Astrocyte (in vitro differentiated cells and primary cell): ENCODE results near the gene MB. TPM values are rescaled to one million over a fixed set of nuclear protein-coding genes. Genes with fewer than 3 reads are reported as not detected.

Experiments used
- DNase-seq: peaks from one replicate; pipeline ENCODE4 v3.0.0-alpha.2; 2010; ENCODE audit warnings: low read depth
- FAIRE-seq: peaks from 2 replicates; lab custom pipeline; 2011; peaks lifted over from hg19 to GRCh38; lab: Jason Lieb, UNC
- H2AFZ ChIP-seq: 2 replicates; pipeline ENCODE4 v1.6.0; 2012; ENCODE audit warnings: low read depth, low read length, inconsistent platforms
- H3K27ac ChIP-seq: 2 replicates; pipeline ENCODE4 v1.5.1; 2011; ENCODE audit warnings: low read depth, low read length, inconsistent platforms
- H3K27me3 ChIP-seq: 2 replicates; pipeline ENCODE4 v1.6.0; 2011; ENCODE audit warnings: low read length, inconsistent platforms; ENCODE audit not compliant: insufficient read depth
- H3K36me3 ChIP-seq: 2 replicates; pipeline ENCODE4 v1.5.1; 2011; ENCODE audit warnings: low read length, inconsistent platforms; ENCODE audit not compliant: insufficient read depth
- H3K4me1 ChIP-seq: 2 replicates; pipeline ENCODE4 v1.5.1; 2011; ENCODE audit warnings: low read length, inconsistent platforms; ENCODE audit not compliant: insufficient read depth
- H3K4me2 ChIP-seq: 2 replicates; pipeline ENCODE4 v1.6.0; 2012; ENCODE audit warnings: low read length, inconsistent platforms
- H3K4me3 ChIP-seq: 2 replicates; pipeline ENCODE4 v1.5.1; 2011; ENCODE audit warnings: low read depth, mild to moderate bottlenecking, low read length, inconsistent platforms; ENCODE audit not compliant: insufficient read depth
- H3K79me2 ChIP-seq: 2 replicates; pipeline ENCODE4 v1.6.0; 2012; ENCODE audit warnings: mild to moderate bottlenecking, low read length, inconsistent platforms; ENCODE audit not compliant: insufficient read depth
- H3K9ac ChIP-seq: 2 replicates; pipeline ENCODE4 v1.6.0; 2012; ENCODE audit warnings: mild to moderate bottlenecking, low read length, inconsistent platforms
- H3K9me3 ChIP-seq: 2 replicates; pipeline ENCODE4 v1.5.1; 2012; ENCODE audit warnings: low read depth, mild to moderate bottlenecking, low read length, inconsistent platforms; ENCODE audit not compliant: insufficient read depth
- H4K20me1 ChIP-seq: 2 replicates; pipeline ENCODE4 v1.6.0; 2012; ENCODE audit warnings: low read length, inconsistent platforms; ENCODE audit not compliant: insufficient read depth
- H3K27ac Mint-ChIP-seq: one replicate; pipeline ENCODE4 v1.8.0; 2021; ENCODE audit warnings: mild to moderate bottlenecking, mixed read lengths; ENCODE audit not compliant: unreplicated experiment
- H3K27me3 Mint-ChIP-seq: one replicate; pipeline ENCODE4 v1.8.0; 2021; ENCODE audit warnings: low read depth, mixed read lengths; ENCODE audit not compliant: unreplicated experiment
- H3K36me3 Mint-ChIP-seq: one replicate; pipeline ENCODE4 v1.8.0; 2021; ENCODE audit warnings: low read depth, mixed read lengths; ENCODE audit not compliant: unreplicated experiment
- H3K4me1 Mint-ChIP-seq: one replicate; pipeline ENCODE4 v1.8.0; 2021; ENCODE audit warnings: low read depth, mixed read lengths; ENCODE audit not compliant: unreplicated experiment
- H3K4me3 Mint-ChIP-seq: one replicate; pipeline ENCODE4 v1.8.0; 2021; ENCODE audit warnings: mild to moderate bottlenecking, moderate library complexity, mixed read lengths; ENCODE audit not compliant: unreplicated experiment
- H3K9me3 Mint-ChIP-seq: one replicate; pipeline ENCODE4 v1.8.0; 2021; ENCODE audit warnings: mild to moderate bottlenecking, mixed read lengths; ENCODE audit not compliant: unreplicated experiment
- EZH2 ChIP-seq: IDR thresholded peaks from 2 replicates; pipeline ENCODE4 v1.6.1; 2012; ENCODE audit warnings: mild to moderate bottlenecking, low read length, inconsistent platforms; ENCODE audit not compliant: insufficient read depth
- total RNA-seq: library from RNA; stranded (reverse); gene quantifications from 2 replicates; pipeline ENCODE4 v1.2.1, GENCODE V29; 2021
- TF ChIP-seq, protein P1 (sequence below): IDR thresholded peaks from 2 replicates; pipeline ENCODE4 v1.5.1; 2011; ENCODE audit warnings: low read depth, mild to moderate bottlenecking, inconsistent platforms, low read length, moderate library complexity; ENCODE audit not compliant: insufficient read depth

Gene MB
- total RNA-seq, 1 donor from 2014 or later, result not detected

- Histone ChIP-seq H3K79me2 (no peaks in the 10 kb centered on the region), H3K27me3 (no peaks in the 10 kb centered on the region), H4K20me1 (no peaks in the 10 kb centered on the region), H3K4me1 (peaks cover 12% of the 10 kb centered on the region), H3K4me2 (no peak overlapping the region), H3K9ac (no peak overlapping the region), H3K4me3 (no peak overlapping the region), H3K36me3 (no peaks in the 10 kb centered on the region), H3K27ac (no peak overlapping the region), H2AFZ (no peak overlapping the region), H3K9me3 (peaks cover 3% of the 10 kb centered on the region)
- H3K36me3 Mint-ChIP-seq, result peaks cover 2% of the 10 kb centered on the region
- peaks cover 12% of the 10 kb centered on the region for H3K4me1 Mint-ChIP-seq
- H3K27ac Mint-ChIP-seq, result no peak overlapping the region
- DNase-seq, result no peak
- peaks cover 7% of the 10 kb centered on the region for H3K9me3 Mint-ChIP-seq
- peaks cover 13% of the 10 kb centered on the region for H3K27me3 Mint-ChIP-seq
- H3K4me3 Mint-ChIP-seq, result no peak overlapping the region
- FAIRE-seq, result no peak
- TF ChIP-seq, protein P1, sequence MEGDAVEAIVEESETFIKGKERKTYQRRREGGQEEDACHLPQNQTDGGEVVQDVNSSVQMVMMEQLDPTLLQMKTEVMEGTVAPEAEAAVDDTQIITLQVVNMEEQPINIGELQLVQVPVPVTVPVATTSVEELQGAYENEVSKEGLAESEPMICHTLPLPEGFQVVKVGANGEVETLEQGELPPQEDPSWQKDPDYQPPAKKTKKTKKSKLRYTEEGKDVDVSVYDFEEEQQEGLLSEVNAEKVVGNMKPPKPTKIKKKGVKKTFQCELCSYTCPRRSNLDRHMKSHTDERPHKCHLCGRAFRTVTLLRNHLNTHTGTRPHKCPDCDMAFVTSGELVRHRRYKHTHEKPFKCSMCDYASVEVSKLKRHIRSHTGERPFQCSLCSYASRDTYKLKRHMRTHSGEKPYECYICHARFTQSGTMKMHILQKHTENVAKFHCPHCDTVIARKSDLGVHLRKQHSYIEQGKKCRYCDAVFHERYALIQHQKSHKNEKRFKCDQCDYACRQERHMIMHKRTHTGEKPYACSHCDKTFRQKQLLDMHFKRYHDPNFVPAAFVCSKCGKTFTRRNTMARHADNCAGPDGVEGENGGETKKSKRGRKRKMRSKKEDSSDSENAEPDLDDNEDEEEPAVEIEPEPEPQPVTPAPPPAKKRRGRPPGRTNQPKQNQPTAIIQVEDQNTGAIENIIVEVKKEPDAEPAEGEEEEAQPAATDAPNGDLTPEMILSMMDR, result no peak
- TF ChIP-seq EZH2, result no peak
Observed at GRCh38 chr22:35587896-35588295, 29.2 kb downstream of the MB start.

DNA sequence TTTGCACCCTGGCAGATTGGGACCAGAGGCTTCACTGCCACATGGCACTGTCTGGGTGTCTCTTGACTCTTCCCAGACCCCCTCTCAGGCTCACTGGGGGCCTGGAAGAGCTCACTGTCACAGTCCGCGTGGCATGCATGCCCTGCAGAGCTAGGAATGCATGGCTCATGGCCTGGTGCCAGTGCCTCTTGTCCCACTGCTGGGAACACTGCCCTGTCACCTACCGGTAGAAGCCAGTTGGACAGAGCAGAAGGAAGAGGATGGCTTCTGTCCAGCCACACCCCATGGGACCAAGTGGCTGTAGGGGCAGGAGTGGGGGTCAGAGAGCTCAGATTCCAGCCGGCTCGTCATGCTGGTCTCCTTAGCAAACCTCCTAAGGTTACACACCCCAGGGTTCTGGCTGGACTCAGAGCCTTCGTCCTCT lies 29.7 kb downstream of the MB start:
- FAIRE-seq, result no peak
- no peaks in the 10 kb centered on the region for H4K20me1 ChIP-seq
- peaks cover 3% of the 10 kb centered on the region for H3K9me3 ChIP-seq
- peaks cover 12% of the 10 kb centered on the region for H3K4me1 ChIP-seq
- peaks cover 9% of the 10 kb centered on the region for H3K4me1 Mint-ChIP-seq
- peaks cover 2% of the 10 kb centered on the region for H3K36me3 Mint-ChIP-seq
- H3K9ac ChIP-seq, result no peak overlapping the region
- no peaks in the 10 kb centered on the region for H3K27me3 ChIP-seq
- peaks cover 7% of the 10 kb centered on the region for H3K9me3 Mint-ChIP-seq
- no peak for DNase-seq
- H3K79me2 ChIP-seq, result no peaks in the 10 kb centered on the region
- H3K4me3 ChIP-seq, result no peak overlapping the region
- no peaks in the 10 kb centered on the region for H3K36me3 ChIP-seq
- H3K4me2 ChIP-seq, result no peak overlapping the region
- peaks cover 10% of the 10 kb centered on the region for H3K27me3 Mint-ChIP-seq
- H3K27ac Mint-ChIP-seq, result no peak overlapping the region
- no peak overlapping the region for H3K4me3 Mint-ChIP-seq
- no peak overlapping the region for H3K27ac ChIP-seq
- no peak overlapping the region for H2AFZ ChIP-seq
- TF ChIP-seq, protein P1, result no peak
- TF ChIP-seq EZH2, result no peak

- no peaks in the 10 kb centered on the region for H3K36me3 ChIP-seq
- Mint-ChIP-seq H3K27ac (no peak overlapping the region), H3K9me3 (peaks cover 7% of the 10 kb centered on the region), H3K4me3 (no peak overlapping the region), H3K36me3 (peaks cover 2% of the 10 kb centered on the region), H3K4me1 (peaks cover 9% of the 10 kb centered on the region), H3K27me3 (peaks cover 10% of the 10 kb centered on the region)
- H3K9ac ChIP-seq, result no peak overlapping the region
- no peak overlapping the region for H3K4me2 ChIP-seq
- no peaks in the 10 kb centered on the region for H3K27me3 ChIP-seq
- H3K79me2 ChIP-seq, result no peaks in the 10 kb centered on the region
- no peak overlapping the region for H3K27ac ChIP-seq
- peaks cover 3% of the 10 kb centered on the region for H3K9me3 ChIP-seq
- FAIRE-seq (no peak), DNase-seq (no peak)
- no peak overlapping the region for H2AFZ ChIP-seq
- no peak for TF ChIP-seq EZH2
- TF ChIP-seq, protein P1, result no peak
- H3K4me1 ChIP-seq, result peaks cover 12% of the 10 kb centered on the region
- H3K4me3 ChIP-seq, result no peak overlapping the region
- no peaks in the 10 kb centered on the region for H4K20me1 ChIP-seq
Observed at GRCh38 chr22:35586771-35587170, 30.4 kb downstream of the MB start.
